H9 (cell line): ENCODE measurements around the gene OR52N4. TPM values are rescaled to one million over a fixed set of nuclear protein-coding genes. Genes with fewer than 3 reads are reported as not detected.

Experiments
- DNase-seq: peaks from one replicate; pipeline ENCODE4 v3.0.0-alpha.2; 2017
- H2AFZ ChIP-seq: one replicate; pipeline ENCODE4 v1.6.1; 2013; ENCODE audit warnings: mild to moderate bottlenecking, low read length, control low read depth, moderate library complexity
- H2AK5ac ChIP-seq: 2 replicates; pipeline ENCODE4 v1.6.1; 2013; ENCODE audit warnings: low read length, control low read depth, mixed read lengths; ENCODE audit not compliant: insufficient read length
- H2BK120ac ChIP-seq: one replicate; pipeline ENCODE4 v1.6.1; 2013; ENCODE audit warnings: low read depth, mild to moderate bottlenecking, low read length, control low read depth, inconsistent platforms; ENCODE audit not compliant: poor library complexity, severe bottlenecking
- H2BK12ac ChIP-seq: 2 replicates; pipeline ENCODE4 v1.6.1; 2013; ENCODE audit warnings: low read length, control low read depth, mixed read lengths, low read depth; ENCODE audit not compliant: insufficient read length
- H2BK15ac ChIP-seq: 2 replicates; pipeline ENCODE4 v1.6.1; 2013; ENCODE audit warnings: low read depth, low read length, control low read depth
- H2BK20ac ChIP-seq: one replicate; pipeline ENCODE4 v1.6.1; 2013; ENCODE audit warnings: low read depth, mild to moderate bottlenecking, low read length, control low read depth, inconsistent platforms; ENCODE audit not compliant: poor library complexity, severe bottlenecking
- H2BK5ac ChIP-seq: 2 replicates; pipeline ENCODE4 v1.6.1; 2013; ENCODE audit warnings: low read length, control low read depth, mixed read lengths; ENCODE audit not compliant: insufficient read length
- H3K14ac ChIP-seq: 2 replicates; pipeline ENCODE4 v1.6.1; 2013; ENCODE audit warnings: low read length, control low read depth; ENCODE audit not compliant: insufficient read depth
- H3K18ac ChIP-seq: 2 replicates; pipeline ENCODE4 v1.6.1; 2013; ENCODE audit warnings: low read depth, mild to moderate bottlenecking, mixed read lengths, low read length, control low read depth; ENCODE audit not compliant: insufficient read length
- H3K23ac ChIP-seq: 2 replicates; pipeline ENCODE4 v1.6.1; 2013; ENCODE audit warnings: low read length, control low read depth, mixed read lengths, low read depth; ENCODE audit not compliant: insufficient read length
- H3K23me2 ChIP-seq: 2 replicates; pipeline ENCODE4 v1.6.1; 2013; ENCODE audit warnings: low read depth, mild to moderate bottlenecking, mixed read lengths, low read length, control low read depth; ENCODE audit not compliant: insufficient read length, poor library complexity, severe bottlenecking
- H3K27ac ChIP-seq: 2 replicates; pipeline ENCODE4 v1.5.1; 2013; ENCODE audit warnings: low read length, control low read depth, mixed read lengths, low read depth; ENCODE audit not compliant: insufficient read length
- H3K27me3 ChIP-seq: 2 replicates; pipeline ENCODE4 v1.6.1; 2013; ENCODE audit warnings: low read length, control low read depth, inconsistent platforms; ENCODE audit not compliant: insufficient read depth
- H3K4ac ChIP-seq: 2 replicates; pipeline ENCODE4 v1.6.1; 2013; ENCODE audit warnings: low read depth, mild to moderate bottlenecking, control low read depth, inconsistent platforms, low read length, moderate library complexity
- H3K4me1 ChIP-seq: 2 replicates; pipeline ENCODE4 v1.6.1; 2013; ENCODE audit warnings: low read length, control low read depth, inconsistent platforms; ENCODE audit not compliant: insufficient read depth
- H3K4me2 ChIP-seq: 2 replicates; pipeline ENCODE4 v1.6.1; 2013; ENCODE audit warnings: low read length, control low read depth, mixed read lengths; ENCODE audit not compliant: insufficient read length, insufficient read depth
- H3K56ac ChIP-seq: 2 replicates; pipeline ENCODE4 v1.6.1; 2013; ENCODE audit warnings: low read depth, mild to moderate bottlenecking, mixed read lengths, low read length, control low read depth; ENCODE audit not compliant: insufficient read length
- H3K79me1 ChIP-seq: 2 replicates; pipeline ENCODE4 v1.6.1; 2013; ENCODE audit warnings: low read depth, mild to moderate bottlenecking, moderate library complexity, low read length, control low read depth, inconsistent platforms; ENCODE audit not compliant: insufficient read depth, poor library complexity, severe bottlenecking
- H3K79me2 ChIP-seq: 2 replicates; pipeline ENCODE4 v1.6.1; 2013; ENCODE audit warnings: low read length, control low read depth, inconsistent platforms; ENCODE audit not compliant: insufficient read depth
- H3K9ac ChIP-seq: 2 replicates; pipeline ENCODE4 v1.6.1; 2013; ENCODE audit warnings: low read length, control low read depth, mixed read lengths; ENCODE audit not compliant: insufficient read length; ENCODE audit errors: extremely low read depth
- H3K9me3 ChIP-seq: one replicate; pipeline ENCODE4 v1.6.1; 2013; ENCODE audit warnings: low read depth, low read length, inconsistent platforms; ENCODE audit not compliant: control insufficient read depth
- H3T11ph ChIP-seq: one replicate; pipeline ENCODE4 v1.6.1; 2013; ENCODE audit warnings: mild to moderate bottlenecking, low read length, control low read depth, inconsistent platforms
- H4K20me1 ChIP-seq: one replicate; pipeline ENCODE4 v1.6.1; 2013; ENCODE audit not compliant: control insufficient read depth, insufficient read length, insufficient read depth
- H4K5ac ChIP-seq: 2 replicates; pipeline ENCODE4 v1.6.1; 2013; ENCODE audit warnings: low read depth, mild to moderate bottlenecking, mixed read lengths, low read length, control low read depth; ENCODE audit not compliant: insufficient read length
- H4K8ac ChIP-seq: replicated peaks from 2 replicates; pipeline ENCODE4 v1.6.1; 2013; ENCODE audit warnings: low read length, control low read depth, mixed read lengths, low read depth; ENCODE audit not compliant: insufficient read length
- H4K91ac ChIP-seq: 2 replicates; pipeline ENCODE4 v1.6.1; 2013; ENCODE audit warnings: low read depth, mild to moderate bottlenecking, moderate library complexity, mixed read lengths, low read length, control low read depth; ENCODE audit not compliant: insufficient read length
- H3K27ac Mint-ChIP-seq, 3 experiments: 2 replicates in 2 of 3; 3 replicates in 1 of 3; pipeline ENCODE4 v1.8.0; 2020 to 2021; ENCODE audit warnings: mixed read lengths in 3 of 3, mild to moderate bottlenecking in 1 of 3, moderate library complexity in 1 of 3
- H3K27me3 Mint-ChIP-seq: 2 replicates; pipeline ENCODE4 v1.8.0; 2021; ENCODE audit warnings: low read depth, mild to moderate bottlenecking, moderate library complexity, mixed read lengths
- H3K36me3 Mint-ChIP-seq, 3 experiments: 2 replicates in 2 of 3; 3 replicates in 1 of 3; pipeline ENCODE4 v1.8.0; 2020 to 2021; ENCODE audit warnings: low read depth in 3 of 3, mixed read lengths in 3 of 3; ENCODE audit not compliant: insufficient read depth in 1 of 3
- H3K4me1 Mint-ChIP-seq, 2 experiments: 2 replicates each; pipeline ENCODE4 v1.8.0; 2020; ENCODE audit warnings: mixed read lengths in 2 of 2
- H3K4me3 Mint-ChIP-seq, 2 experiments: 2 replicates in 1 of 2; 3 replicates in 1 of 2; pipeline ENCODE4 v1.8.0; 2020 to 2021; ENCODE audit warnings: mild to moderate bottlenecking in 2 of 2, mixed read lengths in 2 of 2, moderate library complexity in 1 of 2
- H3K9me3 Mint-ChIP-seq, 2 experiments: 2 replicates in 1 of 2; 3 replicates in 1 of 2; pipeline ENCODE4 v1.8.0; 2020; ENCODE audit warnings: mild to moderate bottlenecking in 2 of 2, mixed read lengths in 2 of 2, moderate library complexity in 1 of 2
- total RNA-seq: library from RNA; stranded (reverse); gene quantifications from 2 replicates; pipeline ENCODE4 v1.2.1, GENCODE V29; 2021
- TF ChIP-seq, protein P1 (sequence below): fragments of 200-600 bp; sonication (generic); conservative IDR thresholded peaks from 3 replicates; pipeline ENCODE4 v1.8.0; 2021; ENCODE audit warnings: antibody characterized with exemption, mild to moderate bottlenecking

Gene OR52N4
- total RNA-seq, 1 experiment from 2014 or later = not detected

DNA sequence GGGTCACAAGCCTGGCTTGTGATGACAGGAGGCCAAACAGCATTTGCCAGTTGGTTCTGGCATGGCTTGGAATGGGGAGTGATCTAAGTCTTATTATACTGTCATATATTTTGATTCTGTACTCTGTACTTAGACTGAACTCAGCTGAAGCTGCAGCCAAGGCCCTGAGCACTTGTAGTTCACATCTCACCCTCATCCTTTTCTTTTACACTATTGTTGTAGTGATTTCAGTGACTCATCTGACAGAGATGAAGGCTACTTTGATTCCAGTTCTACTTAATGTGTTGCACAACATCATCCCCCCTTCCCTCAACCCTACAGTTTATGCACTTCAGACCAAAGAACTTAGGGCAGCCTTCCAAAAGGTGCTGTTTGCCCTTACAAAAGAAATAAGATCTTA, 17.0 kb upstream of the OR52N4 start:
- Histone ChIP-seq H3T11ph (no peak overlapping the region), H4K5ac (no peak overlapping the region), H3K23me2 (no peaks in the 10 kb centered on the region), H3K27me3 (no peaks in the 10 kb centered on the region), H3K9ac (no peak overlapping the region), H3K23ac (no peak overlapping the region), H2BK5ac (no peak overlapping the region), H3K4me2 (no peak overlapping the region), H2BK15ac (no peak overlapping the region), H2BK20ac (no peak overlapping the region), H3K4ac (no peak overlapping the region), H3K79me2 (no peaks in the 10 kb centered on the region), H3K27ac (no peak overlapping the region), H4K91ac (no peak overlapping the region), H2BK12ac (no peak overlapping the region), H2BK120ac (no peak overlapping the region), H4K8ac (no peak overlapping the region), H3K56ac (no peak overlapping the region), H3K14ac (no peak overlapping the region), H3K9me3 (no peaks in the 10 kb centered on the region), H3K4me1 (no peaks in the 10 kb centered on the region), H3K79me1 (no peaks in the 10 kb centered on the region), H4K20me1 (no peaks in the 10 kb centered on the region), H2AK5ac (no peak overlapping the region), H2AFZ (no peak overlapping the region), H3K18ac (no peak overlapping the region)
- H3K4me1 Mint-ChIP-seq = 0 out of 4 replicates have a peak, but pooled peaks cover 0 to 2% of the 10 kb centered on the region in 2 experiments
- no peaks in the 10 kb centered on the region for H3K27me3 Mint-ChIP-seq
- no peaks in the 10 kb centered on the region for H3K36me3 Mint-ChIP-seq
- no peaks in the 10 kb centered on the region for H3K9me3 Mint-ChIP-seq
- no peak overlapping the region for H3K27ac Mint-ChIP-seq
- no peak for DNase-seq
- H3K4me3 Mint-ChIP-seq = no peak overlapping the region
- TF ChIP-seq, protein P1, sequence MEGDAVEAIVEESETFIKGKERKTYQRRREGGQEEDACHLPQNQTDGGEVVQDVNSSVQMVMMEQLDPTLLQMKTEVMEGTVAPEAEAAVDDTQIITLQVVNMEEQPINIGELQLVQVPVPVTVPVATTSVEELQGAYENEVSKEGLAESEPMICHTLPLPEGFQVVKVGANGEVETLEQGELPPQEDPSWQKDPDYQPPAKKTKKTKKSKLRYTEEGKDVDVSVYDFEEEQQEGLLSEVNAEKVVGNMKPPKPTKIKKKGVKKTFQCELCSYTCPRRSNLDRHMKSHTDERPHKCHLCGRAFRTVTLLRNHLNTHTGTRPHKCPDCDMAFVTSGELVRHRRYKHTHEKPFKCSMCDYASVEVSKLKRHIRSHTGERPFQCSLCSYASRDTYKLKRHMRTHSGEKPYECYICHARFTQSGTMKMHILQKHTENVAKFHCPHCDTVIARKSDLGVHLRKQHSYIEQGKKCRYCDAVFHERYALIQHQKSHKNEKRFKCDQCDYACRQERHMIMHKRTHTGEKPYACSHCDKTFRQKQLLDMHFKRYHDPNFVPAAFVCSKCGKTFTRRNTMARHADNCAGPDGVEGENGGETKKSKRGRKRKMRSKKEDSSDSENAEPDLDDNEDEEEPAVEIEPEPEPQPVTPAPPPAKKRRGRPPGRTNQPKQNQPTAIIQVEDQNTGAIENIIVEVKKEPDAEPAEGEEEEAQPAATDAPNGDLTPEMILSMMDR = no peak
